HG03066 (cell line): ENCODE results near the gene GATB.
"Not testable (repeated sequence)": the region's sequence is repeated elsewhere in the genome, so short reads cannot be mapped to it uniquely, and the experiment has no call there.

Experiments used
- ATAC-seq: cut with Tn5 transposase; IDR thresholded peaks from one replicate; pipeline ENCODE4 v1.9.1; 2021; ENCODE audit warnings: low read depth; ENCODE audit not compliant: unreplicated experiment

The GATB gene

GRCh38 chr4:151785484-151786157 is 24.8 kb upstream of the GATB start:
- ATAC-seq: no peak

GRCh38 chr4:151784706-151785105 is 23.9 kb upstream of the GATB start:
- no peak for ATAC-seq

- ATAC-seq: no peak
These were observed 23.1 kb upstream of the GATB start for GRCh38 chr4:151783867-151784266.

GRCh38 chr4:151782296-151782695 is 21.5 kb upstream of the GATB start:
- ATAC-seq: no peak

- no peak for ATAC-seq
These were observed 20.2 kb upstream of the GATB start for GRCh38 chr4:151781026-151781425.

GRCh38 chr4:151777471-151777870 is 16.7 kb upstream of the GATB start:
- ATAC-seq: no peak

- no peak for ATAC-seq
These were observed 13.5 kb upstream of the GATB start for GRCh38 chr4:151774324-151774723.

GRCh38 chr4:151772274-151772673 is 11.5 kb upstream of the GATB start:
- no peak for ATAC-seq

GRCh38 chr4:151771664-151772063 is 10.9 kb upstream of the GATB start:
- no peak for ATAC-seq

- no peak for ATAC-seq
These were observed 9.3 kb upstream of the GATB start for GRCh38 chr4:151770154-151770553.

- ATAC-seq: no peak
These were observed 8.0 kb upstream of the GATB start for GRCh38 chr4:151768835-151769234.

- ATAC-seq: no peak
These were observed 5.9 kb upstream of the GATB start for GRCh38 chr4:151766691-151767090.

- no peak for ATAC-seq
These were observed 805 bp downstream of the GATB start for GRCh38 chr4:151760002-151760401.

- no peak for ATAC-seq
These were observed 7.8 kb downstream of the GATB start for GRCh38 chr4:151753056-151753455.

GRCh38 chr4:151750156-151750555 is 10.7 kb downstream of the GATB start:
- ATAC-seq: no peak

- no peak for ATAC-seq
These were observed 15.2 kb downstream of the GATB start for GRCh38 chr4:151745481-151746231.

- no peak for ATAC-seq
These were observed 16.2 kb downstream of the GATB start for GRCh38 chr4:151744614-151745013.

GRCh38 chr4:151743894-151744293 is 16.9 kb downstream of the GATB start:
- no peak for ATAC-seq

GRCh38 chr4:151743128-151743854 is 17.5 kb downstream of the GATB start:
- no peak for ATAC-seq

GRCh38 chr4:151738720-151739517 is 21.9 kb downstream of the GATB start:
- ATAC-seq: no peak

GRCh38 chr4:151736852-151737251 is 24.0 kb downstream of the GATB start:
- not testable (repeated sequence) for ATAC-seq
